ENCODE results near the gene TMEM163.
"Not testable (repeated sequence)": the region's sequence is repeated elsewhere in the genome, so short reads cannot be mapped to it uniquely, and the experiment has no call there.

Gene TMEM163

DNA sequence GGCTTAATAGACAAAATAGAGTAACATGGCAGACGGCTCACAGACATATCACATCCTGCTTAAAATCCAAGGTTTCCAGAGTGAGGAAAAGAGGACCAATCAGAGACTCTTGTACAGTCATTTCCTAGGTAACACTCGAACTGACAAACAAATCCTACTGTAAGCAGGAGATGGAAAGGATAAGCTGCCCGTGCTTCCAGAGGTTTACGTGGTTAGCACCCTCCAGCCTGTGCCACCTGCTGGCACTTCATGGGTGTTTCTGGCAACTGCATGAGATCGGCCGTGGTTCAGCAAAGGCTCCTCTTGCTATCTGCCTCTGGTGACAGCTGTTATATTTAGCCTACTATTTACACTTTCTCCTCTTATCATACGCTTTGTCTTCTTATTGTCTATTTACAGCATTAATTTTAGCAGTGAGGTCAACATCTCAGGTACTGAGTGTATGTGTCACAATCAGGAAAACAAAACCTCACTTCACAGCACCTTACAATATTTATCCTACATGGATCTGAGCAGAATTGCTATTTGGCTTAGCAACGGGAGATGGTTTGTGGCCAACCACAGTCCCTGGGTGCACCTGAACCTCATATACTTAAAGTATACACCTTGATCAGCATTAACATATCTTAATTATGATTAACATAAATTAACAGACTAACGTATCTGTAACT, 226.9 kb downstream of the TMEM163 start:
- H3K4me1 Mint-ChIP-seq (ENCODE audit: low read depth): no peaks in the 10 kb centered on the region
- H3K4me3 Mint-ChIP-seq: no peak overlapping the region
- H3K27me3 Mint-ChIP-seq: peaks cover 4% of the 10 kb centered on the region
- H3K9me3 Mint-ChIP-seq (ENCODE audit: low read depth): no peaks in the 10 kb centered on the region
- no peak overlapping the region for H3K27ac Mint-ChIP-seq
- H3K36me3 Mint-ChIP-seq: no peaks in the 10 kb centered on the region

DNA sequence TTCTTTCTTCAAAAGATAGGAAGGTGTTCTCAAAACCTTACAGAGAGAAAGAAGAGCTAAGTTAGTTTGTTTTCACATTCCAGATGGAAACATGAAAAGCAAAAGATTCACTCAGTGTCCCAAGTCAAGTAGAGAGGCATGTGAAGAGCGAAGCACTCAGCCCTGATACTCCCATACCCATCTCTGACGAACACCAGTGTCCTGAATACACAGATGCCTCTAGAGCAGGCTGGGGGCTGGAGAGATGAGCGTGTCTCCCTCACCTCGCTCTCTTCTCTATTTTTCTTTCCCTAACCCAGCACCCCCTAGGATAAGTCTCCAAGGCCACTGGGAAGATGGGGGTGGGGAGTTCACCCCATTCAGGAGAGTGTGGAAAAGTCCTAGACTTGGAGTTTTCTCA, 227.8 kb downstream of the TMEM163 start:
- no peaks in the 10 kb centered on the region for H3K4me1 Mint-ChIP-seq (ENCODE audit: low read depth)
- H3K27ac Mint-ChIP-seq: no peak overlapping the region
- H3K36me3 Mint-ChIP-seq: no peaks in the 10 kb centered on the region
- peaks cover 4% of the 10 kb centered on the region for H3K27me3 Mint-ChIP-seq
- no peaks in the 10 kb centered on the region for H3K9me3 Mint-ChIP-seq (ENCODE audit: low read depth)
- no peak overlapping the region for H3K4me3 Mint-ChIP-seq

DNA sequence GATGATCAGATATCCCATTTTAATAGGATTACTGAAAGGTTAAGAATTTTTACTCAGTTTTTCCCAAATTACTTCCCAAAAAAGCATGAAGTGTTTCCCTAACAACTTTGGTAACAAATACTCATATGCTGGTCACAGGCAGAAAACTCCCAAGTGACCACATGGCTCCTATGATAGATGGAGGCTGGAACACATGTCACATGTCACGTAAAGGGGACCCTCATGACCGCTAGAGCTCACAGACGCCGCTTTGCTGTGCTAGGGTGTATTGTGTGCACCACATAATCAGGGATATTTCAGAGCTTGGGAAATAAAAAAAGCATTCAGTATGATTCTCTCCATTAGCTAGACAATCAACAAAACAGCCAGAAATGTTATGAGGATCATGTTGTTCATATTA, 228.2 kb downstream of the TMEM163 start:
- Mint-ChIP-seq H3K4me3 (no peak overlapping the region), H3K36me3 (no peaks in the 10 kb centered on the region), H3K27me3 (peaks cover 4% of the 10 kb centered on the region), H3K27ac (no peak overlapping the region), H3K9me3 (ENCODE audit: low read depth) (no peaks in the 10 kb centered on the region), H3K4me1 (ENCODE audit: low read depth) (no peaks in the 10 kb centered on the region)

DNA sequence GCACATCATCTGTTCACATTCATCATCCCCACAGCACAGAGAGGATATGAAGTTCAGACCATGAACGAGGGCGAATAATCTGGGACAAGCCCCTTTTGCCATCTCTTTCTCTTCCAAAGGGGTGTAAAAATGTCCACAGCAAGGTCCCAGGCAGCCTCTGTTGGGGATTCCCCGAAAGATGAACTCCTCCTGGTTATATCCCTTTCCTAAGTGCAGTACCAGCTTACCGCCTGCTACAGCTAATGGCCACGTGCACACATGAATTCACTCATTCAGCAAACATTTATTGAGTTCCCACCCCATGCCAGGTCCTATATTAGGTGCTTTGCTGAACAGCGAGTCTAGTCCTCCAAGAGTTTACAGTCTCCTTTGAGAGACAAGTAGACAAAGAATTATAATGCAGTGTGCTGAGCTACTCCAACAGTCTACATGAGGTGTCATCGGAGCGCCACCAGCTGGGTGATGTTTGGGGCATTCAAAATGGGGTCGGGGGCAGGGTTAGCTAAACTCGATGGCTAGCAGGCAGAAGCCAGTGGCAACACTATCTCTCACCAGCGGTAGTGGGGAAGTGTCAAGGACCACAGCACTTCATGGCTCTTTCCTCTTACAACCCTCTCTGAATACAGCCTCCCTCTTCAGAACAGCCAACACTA, 228.9 kb downstream of the TMEM163 start:
- Mint-ChIP-seq H3K4me1 (ENCODE audit: low read depth) (no peaks in the 10 kb centered on the region), H3K27me3 (peaks cover 4% of the 10 kb centered on the region), H3K27ac (no peak overlapping the region), H3K36me3 (no peaks in the 10 kb centered on the region), H3K4me3 (no peak overlapping the region), H3K9me3 (ENCODE audit: low read depth) (no peaks in the 10 kb centered on the region)

DNA sequence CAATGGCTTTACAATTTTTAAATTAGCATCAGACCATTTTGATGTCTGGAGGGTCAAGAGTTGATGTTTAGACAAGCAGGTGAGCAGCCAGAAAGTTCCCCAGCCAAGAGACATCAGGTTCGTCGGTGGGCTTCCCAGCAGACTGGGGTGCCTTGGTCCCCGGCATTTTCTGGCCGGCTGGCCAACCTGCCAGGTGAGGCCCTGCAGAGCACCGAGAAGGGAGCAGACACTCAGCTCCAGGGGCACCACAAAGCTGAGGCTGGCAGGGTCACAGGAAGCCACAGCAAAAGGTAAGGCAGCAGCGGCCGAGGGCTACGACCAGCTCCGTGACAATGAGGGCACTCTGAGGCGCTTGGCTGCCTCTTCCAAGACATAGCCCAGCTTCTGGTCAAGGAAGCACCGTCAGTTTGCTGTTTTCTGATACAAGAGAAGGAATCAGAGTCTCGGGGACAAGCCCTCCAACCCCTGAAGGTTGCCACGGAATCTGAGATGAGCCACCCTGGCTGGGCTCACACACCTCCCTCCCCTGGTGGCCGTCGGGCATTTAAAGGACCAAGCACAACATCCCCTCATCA, 235.9 kb downstream of the TMEM163 start:
- Mint-ChIP-seq H3K4me1 (ENCODE audit: low read depth) (no peaks in the 10 kb centered on the region), H3K4me3 (no peak overlapping the region), H3K36me3 (no peaks in the 10 kb centered on the region), H3K9me3 (ENCODE audit: low read depth) (no peaks in the 10 kb centered on the region), H3K27me3 (no peaks in the 10 kb centered on the region), H3K27ac (no peak overlapping the region)

DNA sequence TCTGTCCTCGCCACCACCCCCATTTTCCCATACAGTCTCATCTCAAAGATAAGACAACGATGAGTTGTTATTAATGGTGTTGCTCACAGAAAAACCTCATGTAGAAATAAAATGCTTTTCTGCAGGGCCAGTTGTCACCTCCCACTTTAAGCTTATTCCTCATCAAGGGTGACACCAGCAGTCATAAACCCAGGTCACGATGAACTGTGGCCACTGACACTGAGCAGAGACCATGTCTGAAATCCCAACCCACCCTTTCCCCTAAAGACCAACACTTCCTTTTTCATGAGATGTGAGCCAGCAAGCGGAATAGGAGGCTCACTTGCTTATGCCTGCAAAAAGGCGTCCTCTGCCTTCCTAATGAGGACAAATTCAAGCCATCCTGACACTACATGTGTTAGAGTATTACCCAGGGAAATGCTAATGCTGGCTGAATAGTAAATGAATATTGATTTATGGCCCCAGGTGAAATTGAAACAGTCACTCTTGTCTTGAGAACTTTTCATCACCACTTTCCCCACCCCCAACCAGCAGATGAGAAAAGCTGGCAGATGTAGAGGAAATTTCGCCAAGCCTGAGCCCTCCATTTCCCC, 236.6 kb downstream of the TMEM163 start:
- H3K4me3 Mint-ChIP-seq: no peak overlapping the region
- no peaks in the 10 kb centered on the region for H3K9me3 Mint-ChIP-seq (ENCODE audit: low read depth)
- no peaks in the 10 kb centered on the region for H3K27me3 Mint-ChIP-seq
- no peaks in the 10 kb centered on the region for H3K36me3 Mint-ChIP-seq
- no peaks in the 10 kb centered on the region for H3K4me1 Mint-ChIP-seq (ENCODE audit: low read depth)
- H3K27ac Mint-ChIP-seq: no peak overlapping the region

DNA sequence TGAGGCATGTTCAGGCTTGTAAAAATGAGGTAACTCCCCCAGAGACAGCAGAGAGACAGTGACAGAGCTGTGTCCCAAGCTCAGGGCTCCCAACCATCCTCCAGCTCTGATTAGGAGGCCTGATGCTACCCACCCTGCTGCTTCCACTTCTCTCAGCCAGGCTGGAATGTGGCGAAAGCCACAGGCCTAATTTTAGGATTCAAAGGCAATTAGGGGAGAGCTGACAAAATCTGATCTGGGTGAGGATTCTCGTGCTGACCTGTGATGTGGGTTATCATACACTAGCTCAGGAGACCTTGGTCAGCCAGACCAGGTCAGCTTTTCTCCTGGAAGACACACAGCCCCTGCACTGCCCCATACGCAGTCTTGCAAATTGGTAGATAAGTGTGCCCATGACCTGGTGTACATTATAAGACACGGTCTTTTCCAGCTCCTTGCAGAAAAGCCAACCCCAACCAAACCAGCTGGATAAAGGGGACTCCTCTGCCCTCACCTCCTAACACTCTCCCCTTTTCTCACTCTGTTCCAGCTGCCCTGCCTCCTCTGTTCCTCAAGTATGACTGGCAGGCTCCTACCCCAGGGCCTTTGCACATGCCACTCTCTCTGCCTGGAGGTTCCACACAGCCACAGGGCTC, 239.0 kb downstream of the TMEM163 start:
- no peak overlapping the region for H3K27ac Mint-ChIP-seq
- no peak overlapping the region for H3K4me3 Mint-ChIP-seq
- no peaks in the 10 kb centered on the region for H3K4me1 Mint-ChIP-seq (ENCODE audit: low read depth)
- H3K27me3 Mint-ChIP-seq: no peaks in the 10 kb centered on the region
- no peaks in the 10 kb centered on the region for H3K36me3 Mint-ChIP-seq
- H3K9me3 Mint-ChIP-seq (ENCODE audit: low read depth): no peaks in the 10 kb centered on the region

DNA sequence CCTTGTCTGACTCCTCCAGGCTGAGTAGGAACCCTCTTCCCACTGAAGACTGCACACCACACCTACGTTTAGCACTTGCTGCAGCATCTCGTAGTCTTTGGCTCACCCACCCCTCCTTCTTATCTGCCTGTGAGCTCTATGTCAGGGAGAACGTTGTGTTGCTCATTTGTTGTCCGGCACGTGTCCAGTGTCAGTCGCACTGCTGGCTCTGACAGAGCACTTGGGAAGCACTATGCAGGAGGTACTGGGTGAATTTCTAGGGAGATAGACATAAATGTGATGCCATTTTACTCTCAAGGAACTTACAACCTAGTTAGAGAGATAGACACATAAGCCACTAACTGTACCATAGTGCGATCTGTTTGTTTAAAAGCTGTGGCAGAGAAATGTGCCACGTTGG, 241.8 kb downstream of the TMEM163 start:
- H3K9me3 Mint-ChIP-seq (ENCODE audit: low read depth): peaks cover 19% of the 10 kb centered on the region
- H3K4me3 Mint-ChIP-seq; H3K4me1 Mint-ChIP-seq (ENCODE audit: low read depth); H3K27ac Mint-ChIP-seq; H3K36me3 Mint-ChIP-seq; H3K27me3 Mint-ChIP-seq: not testable (repeated sequence)

DNA sequence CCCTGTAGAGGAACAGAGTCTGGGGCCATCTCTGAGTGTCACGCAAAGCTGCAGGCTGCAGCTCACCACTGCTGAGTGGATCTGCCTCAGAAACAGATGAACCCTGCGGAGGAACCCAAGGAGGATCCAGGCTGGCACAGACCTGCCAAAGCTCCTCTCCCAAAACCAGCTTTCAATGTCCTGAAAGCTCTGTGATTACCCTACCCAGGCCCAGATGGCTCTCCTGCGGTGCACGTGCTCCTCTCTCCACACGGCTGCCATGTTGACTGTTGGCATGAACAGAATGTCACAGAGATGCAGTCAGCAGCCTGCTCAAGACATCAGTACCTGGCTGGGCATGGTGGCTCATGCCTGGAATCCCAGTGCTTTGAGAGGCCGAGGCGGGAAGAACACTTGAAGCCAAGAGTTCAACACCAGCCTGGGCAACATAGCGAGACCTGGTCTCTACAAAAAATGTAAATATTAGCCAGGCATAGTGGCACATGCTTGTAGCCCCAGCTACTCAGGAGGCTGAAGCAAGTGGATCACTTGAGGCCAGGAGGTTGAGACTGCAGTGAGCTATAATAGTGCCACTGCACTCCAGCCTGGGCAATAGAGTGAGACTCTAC, 248.1 kb downstream of the TMEM163 start:
- peaks cover 21% of the 10 kb centered on the region for H3K9me3 Mint-ChIP-seq (ENCODE audit: low read depth)
- no peak overlapping the region for H3K4me3 Mint-ChIP-seq
- H3K36me3 Mint-ChIP-seq: peaks cover 5% of the 10 kb centered on the region
- H3K4me1 Mint-ChIP-seq (ENCODE audit: low read depth): no peaks in the 10 kb centered on the region
- no peaks in the 10 kb centered on the region for H3K27me3 Mint-ChIP-seq
- no peak overlapping the region for H3K27ac Mint-ChIP-seq

DNA sequence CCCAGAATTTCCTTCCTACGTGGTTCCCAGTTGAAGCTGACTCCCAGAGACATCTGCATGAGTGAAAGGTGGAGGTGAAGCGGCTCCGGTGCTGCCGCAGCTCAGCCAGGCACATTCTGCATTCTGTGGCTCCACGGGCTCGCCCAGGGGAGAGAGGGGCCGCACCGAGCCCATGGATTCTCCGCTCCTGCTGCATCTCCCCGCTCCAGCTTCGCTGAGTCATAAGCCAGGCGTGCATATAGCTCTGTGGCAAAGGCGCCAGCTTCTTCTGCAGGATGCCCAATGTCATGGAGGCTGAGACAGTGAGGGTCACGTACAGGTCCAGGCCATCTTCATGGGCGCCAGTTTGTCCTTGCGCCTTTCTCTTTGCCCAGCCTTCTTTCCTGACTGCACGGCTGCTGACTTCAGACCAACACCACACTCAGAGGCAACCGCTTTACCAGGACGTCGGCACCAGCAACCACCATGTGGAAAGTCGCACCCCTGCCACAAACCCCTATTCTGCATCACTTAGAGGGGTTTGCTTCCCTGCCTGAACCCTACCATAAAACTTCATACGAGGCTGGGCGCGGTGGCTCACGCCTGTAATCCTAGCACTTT, 249.2 kb downstream of the TMEM163 start:
- Mint-ChIP-seq H3K27me3 (no peaks in the 10 kb centered on the region), H3K27ac (no peak overlapping the region), H3K36me3 (peaks cover 5% of the 10 kb centered on the region), H3K4me1 (ENCODE audit: low read depth) (no peaks in the 10 kb centered on the region), H3K4me3 (no peak overlapping the region), H3K9me3 (ENCODE audit: low read depth) (peaks cover 21% of the 10 kb centered on the region)

DNA sequence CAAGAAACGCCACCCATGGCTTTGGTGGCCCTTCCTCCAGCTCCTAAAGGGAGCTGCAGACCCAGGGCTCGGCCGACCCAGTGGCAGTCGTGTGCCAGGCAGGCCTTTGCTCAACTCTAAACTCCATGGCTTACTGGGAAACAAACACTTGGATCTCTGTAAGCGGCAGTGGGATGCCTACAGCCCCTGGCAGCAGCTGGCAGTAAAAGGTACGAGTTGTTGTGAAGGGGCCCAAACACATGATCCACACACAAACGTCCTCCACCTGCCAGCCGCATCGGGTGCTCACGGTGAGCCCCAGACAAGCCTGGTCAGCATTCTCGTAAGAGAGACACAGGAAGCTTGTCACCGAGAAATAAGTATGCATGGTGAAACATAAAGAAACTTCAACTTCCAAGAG, 250.0 kb downstream of the TMEM163 start:
- H3K4me1 Mint-ChIP-seq (ENCODE audit: low read depth): no peaks in the 10 kb centered on the region
- no peak overlapping the region for H3K4me3 Mint-ChIP-seq
- H3K27ac Mint-ChIP-seq: no peak overlapping the region
- H3K27me3 Mint-ChIP-seq: no peaks in the 10 kb centered on the region
- H3K36me3 Mint-ChIP-seq: peaks cover 5% of the 10 kb centered on the region
- peaks cover 18% of the 10 kb centered on the region for H3K9me3 Mint-ChIP-seq (ENCODE audit: low read depth)

DNA sequence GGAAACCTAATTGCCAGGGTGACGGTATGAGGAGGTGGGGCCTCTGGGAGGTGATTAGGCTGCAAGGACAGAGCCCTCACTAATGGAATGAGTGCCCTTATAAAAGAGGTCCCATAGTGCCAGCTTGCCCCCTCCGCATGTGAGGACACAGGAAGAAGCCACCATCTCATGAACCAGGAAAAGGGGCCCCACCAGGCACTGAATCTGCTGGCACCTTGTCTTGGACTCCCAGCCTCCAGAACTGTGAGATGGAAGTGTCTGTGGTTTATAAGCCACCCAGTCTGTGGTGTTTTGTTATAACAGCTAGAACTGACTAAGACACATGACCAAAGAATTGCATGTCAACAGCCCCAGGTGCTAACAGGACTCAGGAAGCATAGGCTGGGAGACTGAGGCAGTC, 250.6 kb downstream of the TMEM163 start:
- Mint-ChIP-seq H3K9me3 (ENCODE audit: low read depth) (peaks cover 12% of the 10 kb centered on the region), H3K4me1 (ENCODE audit: low read depth) (no peaks in the 10 kb centered on the region), H3K4me3 (no peak overlapping the region), H3K27me3 (no peaks in the 10 kb centered on the region), H3K27ac (no peak overlapping the region), H3K36me3 (peaks cover 2% of the 10 kb centered on the region)

DNA sequence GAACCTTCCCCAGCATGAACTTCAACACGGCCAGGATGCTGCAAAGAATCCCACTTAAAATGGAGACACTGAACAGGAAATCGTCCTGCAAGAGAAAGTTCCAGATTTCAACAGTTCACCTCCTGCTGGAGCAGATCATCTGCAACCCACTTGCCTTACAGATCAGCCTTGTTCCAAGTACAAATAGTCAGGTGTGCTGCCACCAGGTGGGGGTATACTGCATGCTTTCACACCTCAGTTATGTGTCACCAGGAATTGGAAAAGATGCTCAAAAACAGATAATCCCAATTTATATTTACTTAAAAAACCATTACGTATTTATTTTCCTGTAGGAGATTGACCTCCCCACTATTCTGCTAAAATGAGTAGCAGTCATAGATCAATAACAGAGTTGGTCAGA, 252.7 kb downstream of the TMEM163 start:
- H3K27me3 Mint-ChIP-seq: no peaks in the 10 kb centered on the region
- no peaks in the 10 kb centered on the region for H3K36me3 Mint-ChIP-seq
- H3K27ac Mint-ChIP-seq: no peak overlapping the region
- H3K4me1 Mint-ChIP-seq (ENCODE audit: low read depth): no peaks in the 10 kb centered on the region
- H3K9me3 Mint-ChIP-seq (ENCODE audit: low read depth): no peaks in the 10 kb centered on the region
- H3K4me3 Mint-ChIP-seq: no peak overlapping the region

DNA sequence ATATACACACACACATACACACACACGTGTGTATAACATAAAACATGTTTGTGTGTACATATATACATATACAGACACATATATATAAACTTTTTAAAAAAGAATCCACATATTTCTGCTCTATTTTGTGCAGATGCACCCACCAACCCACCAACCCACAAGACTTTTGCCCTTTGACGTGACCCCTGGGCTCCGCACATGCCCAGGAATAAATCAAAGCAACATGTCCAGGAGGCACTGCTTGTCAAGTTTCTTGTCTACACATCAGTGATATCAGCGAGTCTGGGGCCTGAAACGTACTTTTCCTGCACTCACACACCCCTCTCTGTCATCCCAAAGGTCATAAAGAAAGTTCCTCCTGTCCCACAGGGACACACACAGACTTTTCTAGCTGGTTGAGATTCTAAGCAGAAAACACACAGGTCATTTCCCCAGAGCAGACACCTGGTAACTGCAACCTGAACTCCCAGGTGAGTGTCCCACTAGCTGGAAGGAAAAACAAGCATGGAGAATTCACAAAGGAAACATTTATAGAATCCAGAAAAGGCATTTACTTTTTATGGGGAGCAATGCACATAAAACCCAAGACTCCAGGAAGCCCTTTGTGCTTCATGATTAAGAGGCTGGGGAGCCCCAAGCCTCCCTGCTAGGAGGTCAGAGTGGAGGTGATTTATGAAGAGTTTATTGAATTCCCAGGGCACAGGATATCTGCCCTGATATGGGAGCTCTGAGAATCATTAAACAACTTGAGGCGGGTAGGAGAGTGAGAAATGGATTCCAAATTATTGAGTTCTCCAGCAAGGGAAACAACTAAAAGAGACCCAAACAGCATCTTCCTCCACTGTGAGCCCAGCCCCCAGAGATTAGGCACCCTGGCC, 253.3 kb downstream of the TMEM163 start:
- H3K27me3 Mint-ChIP-seq: no peaks in the 10 kb centered on the region
- H3K27ac Mint-ChIP-seq: no peak overlapping the region
- no peaks in the 10 kb centered on the region for H3K9me3 Mint-ChIP-seq (ENCODE audit: low read depth)
- H3K4me1 Mint-ChIP-seq (ENCODE audit: low read depth): no peaks in the 10 kb centered on the region
- no peaks in the 10 kb centered on the region for H3K36me3 Mint-ChIP-seq
- H3K4me3 Mint-ChIP-seq: no peak overlapping the region

Measured in activated naive CD8-positive, alpha-beta T cell (primary cell).